ENCODE measurements around the gene SPAST. TPM values are rescaled to one million over a fixed set of nuclear protein-coding genes. Genes with fewer than 3 reads are reported as not detected.

SPAST gene
- total and polyA plus RNA-seq, 2 of the 13 experiments (the other 11 are each of a cell fraction or from before 2014, with no cell fraction given): 11.5 to 40.4 TPM

DNA sequence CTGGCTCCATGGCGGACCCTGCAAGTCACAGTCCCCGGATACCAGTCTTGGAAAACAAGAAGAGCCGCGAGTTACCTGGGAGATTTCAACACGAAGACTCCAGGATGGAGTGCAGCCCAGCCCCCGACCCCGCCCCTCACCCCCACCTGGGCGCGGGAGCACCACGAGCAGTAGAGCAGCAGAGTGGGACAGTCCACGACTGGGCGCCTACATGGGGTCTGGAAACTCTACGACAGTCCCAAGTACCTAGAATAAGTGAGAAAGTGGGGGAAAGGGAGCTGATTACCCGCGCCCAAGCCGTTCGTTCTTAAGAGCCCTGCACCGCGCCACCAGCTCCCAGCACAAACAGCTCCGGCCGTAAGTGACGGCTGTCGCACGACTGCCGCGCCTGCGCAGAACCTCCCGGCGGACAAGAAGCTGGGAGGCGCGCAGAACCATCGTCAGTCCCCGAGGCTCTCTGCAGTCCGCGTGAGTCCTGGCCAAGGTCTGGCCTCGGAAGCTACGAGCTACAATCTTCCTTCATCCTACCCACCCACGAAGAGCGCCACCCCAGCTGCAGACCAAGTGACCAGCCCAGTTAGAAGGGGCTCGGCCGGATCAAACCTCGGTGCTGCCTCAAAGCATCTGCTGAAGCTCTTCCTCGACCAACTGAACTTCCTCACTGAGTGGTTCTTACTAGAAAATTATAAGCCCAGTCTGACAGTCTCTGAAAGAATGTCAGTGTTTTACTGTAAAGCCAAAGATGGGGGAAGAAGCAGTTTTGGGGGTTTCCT lies 23.7 kb upstream of the SPAST start, which contains the start of gene DPY30 (continued):
- TF ChIP-seq, protein P1, sequence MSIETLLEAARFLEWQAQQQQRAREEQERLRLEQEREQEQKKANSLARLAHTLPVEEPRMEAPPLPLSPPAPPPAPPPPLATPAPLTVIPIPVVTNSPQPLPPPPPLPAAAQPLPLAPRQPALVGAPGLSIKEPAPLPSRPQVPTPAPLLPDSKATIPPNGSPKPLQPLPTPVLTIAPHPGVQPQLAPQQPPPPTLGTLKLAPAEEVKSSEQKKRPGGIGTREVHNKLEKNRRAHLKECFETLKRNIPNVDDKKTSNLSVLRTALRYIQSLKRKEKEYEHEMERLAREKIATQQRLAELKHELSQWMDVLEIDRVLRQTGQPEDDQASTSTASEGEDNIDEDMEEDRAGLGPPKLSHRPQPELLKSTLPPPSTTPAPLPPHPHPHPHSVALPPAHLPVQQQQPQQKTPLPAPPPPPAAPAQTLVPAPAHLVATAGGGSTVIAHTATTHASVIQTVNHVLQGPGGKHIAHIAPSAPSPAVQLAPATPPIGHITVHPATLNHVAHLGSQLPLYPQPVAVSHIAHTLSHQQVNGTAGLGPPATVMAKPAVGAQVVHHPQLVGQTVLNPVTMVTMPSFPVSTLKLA (IDR thresholded peaks at IDR 0.05): 0 out of 2 replicates have a peak, but pooled peaks have one; percentile 14
- TF ChIP-seq ZNF674 (CRISPR knock-in tag; IDR thresholded peaks at IDR 0.05; ENCODE audit: low read depth) (no peak), ZNF296 (CRISPR knock-in tag; conservative IDR thresholded peaks at IDR 0.05) (no peak), ZNF780A (CRISPR knock-in tag; IDR thresholded peaks at IDR 0.05) (0 out of 2 replicates have a peak, but pooled peaks have one; percentile 69), ZNF607 (CRISPR knock-in tag; IDR thresholded peaks at IDR 0.05; ENCODE audit: borderline replicate concordance) (no peak), KDM6A (CRISPR knock-in tag; IDR thresholded peaks at IDR 0.05; ENCODE audit: low read depth) (no peak), POLR2AphosphoS2 (IDR thresholded peaks at IDR 0.05; ENCODE audit: low read depth, low read length) (no peak), ZNF484 (CRISPR knock-in tag; IDR thresholded peaks at IDR 0.05; ENCODE audit: borderline replicate concordance, low read depth) (no peak; the same call in 1 of the 2 replicates), CC2D1A (CRISPR knock-in tag; IDR thresholded peaks at IDR 0.05) (no peak), SIN3A (IDR thresholded peaks at IDR 0.05; ENCODE audit: borderline replicate concordance, low read depth, low read length) (peak; percentile 90), RBM22 (optimal IDR thresholded peaks at IDR 0.05; ENCODE audit: low read length) (no peak), HMGA1 (CRISPR knock-in tag; conservative IDR thresholded peaks at IDR 0.05) (no peak), ZNF629 (CRISPR knock-in tag; conservative IDR thresholded peaks at IDR 0.05) (no peak), KMT2B (CRISPR knock-in tag; IDR thresholded peaks at IDR 0.05) (peak; percentile 97), FOXK2 (IDR thresholded peaks at IDR 0.05) (no peak), ZNF143 (CRISPR knock-in tag; IDR thresholded peaks at IDR 0.05) (peak; percentile 76), ZNF761 (CRISPR knock-in tag; conservative IDR thresholded peaks at IDR 0.05) (peak; percentile 75), ZNF121 (CRISPR knock-in tag; IDR thresholded peaks at IDR 0.05) (peak; percentile 56; the same call in 1 of the 2 replicates)
- TF ChIP-seq, protein P2, sequence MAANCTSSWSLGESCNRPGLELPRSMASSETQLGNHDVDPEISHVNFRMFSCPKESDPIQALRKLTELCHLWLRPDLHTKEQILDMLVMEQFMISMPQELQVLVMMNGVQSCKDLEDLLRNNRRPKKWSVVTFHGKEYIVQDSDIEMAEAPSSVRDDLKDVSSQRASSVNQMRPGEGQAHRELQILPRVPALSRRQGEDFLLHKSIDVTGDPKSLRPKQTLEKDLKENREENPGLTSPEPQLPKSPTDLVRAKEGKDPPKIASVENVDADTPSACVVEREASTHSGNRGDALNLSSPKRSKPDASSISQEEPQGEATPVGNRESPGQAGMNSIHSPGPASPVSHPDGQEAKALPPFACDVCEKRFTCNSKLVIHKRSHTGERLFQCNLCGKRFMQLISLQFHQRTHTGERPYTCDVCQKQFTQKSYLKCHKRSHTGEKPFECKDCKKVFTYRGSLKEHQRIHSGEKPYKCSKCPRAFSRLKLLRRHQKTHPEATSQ (CRISPR knock-in tag; IDR thresholded peaks at IDR 0.05; ENCODE audit: borderline replicate concordance): no peak
- TF ChIP-seq, protein P3, sequence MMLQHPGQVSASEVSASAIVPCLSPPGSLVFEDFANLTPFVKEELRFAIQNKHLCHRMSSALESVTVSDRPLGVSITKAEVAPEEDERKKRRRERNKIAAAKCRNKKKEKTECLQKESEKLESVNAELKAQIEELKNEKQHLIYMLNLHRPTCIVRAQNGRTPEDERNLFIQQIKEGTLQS (CRISPR knock-in tag; IDR thresholded peaks at IDR 0.05): peak; percentile 43; the same call in 1 of the 2 replicates
- TF ChIP-seq, protein P4, sequence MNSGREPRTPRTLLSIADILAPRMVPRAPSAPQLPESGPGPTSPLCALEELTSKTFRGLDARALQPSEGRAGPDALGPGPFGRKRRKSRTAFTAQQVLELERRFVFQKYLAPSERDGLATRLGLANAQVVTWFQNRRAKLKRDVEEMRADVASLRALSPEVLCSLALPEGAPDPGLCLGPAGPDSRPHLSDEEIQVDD (CRISPR knock-in tag; IDR thresholded peaks at IDR 0.05; ENCODE audit: borderline replicate concordance): 0 out of 2 replicates have a peak, but pooled peaks have one; percentile 64
- TF ChIP-seq, protein P5, sequence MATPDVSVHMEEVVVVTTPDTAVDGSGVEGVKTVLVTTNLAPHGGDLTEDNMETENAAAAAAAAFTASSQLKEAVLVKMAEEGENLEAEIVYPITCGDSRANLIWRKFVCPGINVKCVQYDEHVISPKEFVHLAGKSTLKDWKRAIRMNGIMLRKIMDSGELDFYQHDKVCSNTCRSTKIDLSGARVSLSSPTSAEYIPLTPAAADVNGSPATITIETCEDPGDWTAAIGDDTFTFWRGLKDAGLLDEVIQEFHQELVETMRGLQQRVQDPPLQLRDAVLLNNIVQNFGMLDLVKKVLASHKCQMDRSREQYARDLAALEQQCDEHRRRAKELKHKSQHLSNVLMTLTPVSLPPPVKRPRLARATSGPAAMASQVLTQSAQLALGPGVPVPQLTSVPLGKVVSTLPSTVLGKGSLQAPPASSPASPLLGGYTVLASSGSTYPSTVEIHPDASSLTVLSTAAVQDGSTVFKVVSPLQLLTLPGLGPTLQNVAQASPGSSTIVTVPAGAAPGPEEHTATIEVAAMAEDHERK (CRISPR knock-in tag; IDR thresholded peaks at IDR 0.05; ENCODE audit: low read depth): no peak; the same call in 1 of the 2 replicates
- TF ChIP-seq, protein P6, sequence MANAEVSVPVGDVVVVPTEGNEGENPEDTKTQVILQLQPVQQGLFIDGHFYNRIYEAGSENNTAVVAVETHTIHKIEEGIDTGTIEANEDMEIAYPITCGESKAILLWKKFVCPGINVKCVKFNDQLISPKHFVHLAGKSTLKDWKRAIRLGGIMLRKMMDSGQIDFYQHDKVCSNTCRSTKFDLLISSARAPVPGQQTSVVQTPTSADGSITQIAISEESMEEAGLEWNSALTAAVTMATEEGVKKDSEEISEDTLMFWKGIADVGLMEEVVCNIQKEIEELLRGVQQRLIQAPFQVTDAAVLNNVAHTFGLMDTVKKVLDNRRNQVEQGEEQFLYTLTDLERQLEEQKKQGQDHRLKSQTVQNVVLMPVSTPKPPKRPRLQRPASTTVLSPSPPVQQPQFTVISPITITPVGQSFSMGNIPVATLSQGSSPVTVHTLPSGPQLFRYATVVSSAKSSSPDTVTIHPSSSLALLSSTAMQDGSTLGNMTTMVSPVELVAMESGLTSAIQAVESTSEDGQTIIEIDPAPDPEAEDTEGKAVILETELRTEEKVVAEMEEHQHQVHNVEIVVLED (CRISPR knock-in tag; IDR thresholded peaks at IDR 0.05; ENCODE audit: borderline replicate concordance): peak; percentile 77; the same call in 1 of the 2 replicates

Measured in HepG2 (cell line).